GM21447 (cell line): ENCODE measurements around the gene BMP8B.
"Not testable (repeated sequence)": the region's sequence is repeated elsewhere in the genome, so short reads cannot be mapped to it uniquely, and the experiment has no call there.

Source experiments
- ATAC-seq: cut with Tn5 transposase; IDR thresholded peaks from one replicate; pipeline ENCODE4 v1.9.1; 2021; ENCODE audit not compliant: unreplicated experiment

Gene BMP8B

GRCh38 chr1:39788758-39789570, at the start of gene BMP8B:
BMP8B (minus strand) TSS chr1:39788865; CDS start chr1:39788485, 380 bp downstream.
- ATAC-seq = peak; percentile 56

- no peak for ATAC-seq
These were observed 48.0 kb upstream of the BMP8B start for GRCh38 chr1:39836595-39837110.

GRCh38 chr1:39835935-39836594, 47.4 kb upstream of the BMP8B start:
- no peak for ATAC-seq

- no peak for ATAC-seq
These were observed 46.4 kb upstream of the BMP8B start for GRCh38 chr1:39835110-39835509.

- no peak for ATAC-seq
These were observed 45.1 kb upstream of the BMP8B start for GRCh38 chr1:39833621-39834385.

- no peak for ATAC-seq
These were observed 44.5 kb upstream of the BMP8B start for GRCh38 chr1:39833121-39833520.

- no peak for ATAC-seq
These were observed 43.6 kb upstream of the BMP8B start for GRCh38 chr1:39832294-39832693.

- ATAC-seq = no peak
These were observed 41.3 kb upstream of the BMP8B start for GRCh38 chr1:39829791-39830533.

- ATAC-seq = no peak
These were observed 40.1 kb upstream of the BMP8B start for GRCh38 chr1:39828734-39829133.

- ATAC-seq = not testable (repeated sequence)
These were observed 39.6 kb upstream of the BMP8B start for GRCh38 chr1:39828255-39828654.

- ATAC-seq = no peak
These were observed 38.5 kb upstream of the BMP8B start for GRCh38 chr1:39827201-39827600.

- ATAC-seq = no peak
These were observed 37.9 kb upstream of the BMP8B start for GRCh38 chr1:39826583-39826982.

GRCh38 chr1:39825432-39825941, 36.8 kb upstream of the BMP8B start:
- peak; percentile 49 for ATAC-seq

GRCh38 chr1:39823450-39823849, 34.8 kb upstream of the BMP8B start:
- not testable (repeated sequence) for ATAC-seq

- ATAC-seq = no peak
These were observed 33.5 kb upstream of the BMP8B start for GRCh38 chr1:39822146-39822545.

GRCh38 chr1:39819091-39819812, 30.6 kb upstream of the BMP8B start:
- no peak for ATAC-seq

- ATAC-seq = no peak
These were observed 29.8 kb upstream of the BMP8B start for GRCh38 chr1:39818482-39818881.

- peak; percentile 86 for ATAC-seq
These were observed 28.6 kb upstream of the BMP8B start for GRCh38 chr1:39817091-39817932.
